ENCODE data around the gene SCCPDH. TPM values are rescaled to one million over a fixed set of nuclear protein-coding genes. Genes with fewer than 3 reads are reported as not detected.
"Not testable (repeated sequence)": the region's sequence is repeated elsewhere in the genome, so short reads cannot be mapped to it uniquely, and the experiment has no call there.

SCCPDH gene
- total RNA-seq, 1 donor, result 65.2 TPM

- no peak for TF ChIP-seq CTCF (IDR thresholded peaks at IDR 0.05; ENCODE audit: insufficient read depth, low read depth, low read length)
- no peak for DNase-seq (ENCODE audit: low read depth)
- no peak overlapping the region for H3K4me3 ChIP-seq (ENCODE audit: low read depth, low read length)
Observed at GRCh38 chr1:246733704-246734103, 9.5 kb downstream of the SCCPDH start.

- no peak for DNase-seq (ENCODE audit: low read depth)
- H3K4me3 ChIP-seq (ENCODE audit: low read depth, low read length), result no peak overlapping the region
- TF ChIP-seq CTCF (IDR thresholded peaks at IDR 0.05; ENCODE audit: insufficient read depth, low read depth, low read length), result no peak
Observed at GRCh38 chr1:246734866-246735265, 10.7 kb downstream of the SCCPDH start.

GRCh38 chr1:246735735-246736134 is 11.5 kb downstream of the SCCPDH start:
- no peak for DNase-seq (ENCODE audit: low read depth)
- no peak for TF ChIP-seq CTCF (IDR thresholded peaks at IDR 0.05; ENCODE audit: insufficient read depth, low read depth, low read length)
- no peak overlapping the region for H3K4me3 ChIP-seq (ENCODE audit: low read depth, low read length)

- TF ChIP-seq CTCF (IDR thresholded peaks at IDR 0.05; ENCODE audit: insufficient read depth, low read depth, low read length), result no peak
- no peak overlapping the region for H3K4me3 ChIP-seq (ENCODE audit: low read depth, low read length)
- no peak for DNase-seq (ENCODE audit: low read depth)
Observed at GRCh38 chr1:246742396-246742795, 18.2 kb downstream of the SCCPDH start.

GRCh38 chr1:246746155-246746554 is 21.9 kb downstream of the SCCPDH start:
- DNase-seq (ENCODE audit: low read depth); H3K4me3 ChIP-seq (ENCODE audit: low read depth, low read length): not testable (repeated sequence)

GRCh38 chr1:246748006-246748405 is 23.8 kb downstream of the SCCPDH start:
- no peak for DNase-seq (ENCODE audit: low read depth)
- no peak overlapping the region for H3K4me3 ChIP-seq (ENCODE audit: low read depth, low read length)
- TF ChIP-seq CTCF (IDR thresholded peaks at IDR 0.05; ENCODE audit: insufficient read depth, low read depth, low read length), result no peak

- H3K4me3 ChIP-seq (ENCODE audit: low read depth, low read length), result no peak overlapping the region
- no peak for TF ChIP-seq CTCF (IDR thresholded peaks at IDR 0.05; ENCODE audit: insufficient read depth, low read depth, low read length)
- DNase-seq (ENCODE audit: low read depth), result peak; percentile 61
Observed at GRCh38 chr1:246748867-246749266, 24.7 kb downstream of the SCCPDH start.
